GM21737 (cell line): Measurements from ENCODE around the gene SDHAF3.
"Not testable (repeated sequence)": the region's sequence is repeated elsewhere in the genome, so short reads cannot be mapped to it uniquely, and the experiment has no call there.

ENCODE experiments used
- ATAC-seq: cut with Tn5 transposase; IDR thresholded peaks from one replicate; pipeline ENCODE4 v1.9.1; 2021; ENCODE audit warnings: mild to moderate bottlenecking, moderate library complexity; ENCODE audit not compliant: unreplicated experiment

Gene SDHAF3

GRCh38 chr7:97117372-97118188 lies at the start of gene SDHAF3:
Gene SDHAF3 (plus strand): TSS chr7:97117698. CDS start chr7:97117724, 26 bp downstream.
- ATAC-seq = peak; percentile 91

GRCh38 chr7:97072025-97072424 lies 45.5 kb upstream of the SDHAF3 start:
- not testable (repeated sequence) for ATAC-seq

GRCh38 chr7:97075928-97076327 lies 41.6 kb upstream of the SDHAF3 start:
- ATAC-seq = no peak

GRCh38 chr7:97078023-97078969 lies 39.2 kb upstream of the SDHAF3 start:
- no peak for ATAC-seq

- no peak for ATAC-seq
Measured at GRCh38 chr7:97079300-97079699, 38.2 kb upstream of the SDHAF3 start.

- no peak for ATAC-seq
Measured at GRCh38 chr7:97081521-97082300, 35.8 kb upstream of the SDHAF3 start.

GRCh38 chr7:97088364-97088763 lies 29.1 kb upstream of the SDHAF3 start:
- no peak for ATAC-seq

GRCh38 chr7:97089771-97090170 lies 27.7 kb upstream of the SDHAF3 start:
- ATAC-seq = no peak

- ATAC-seq = no peak
Measured at GRCh38 chr7:97090761-97091353, 26.6 kb upstream of the SDHAF3 start.

- ATAC-seq = no peak
Measured at GRCh38 chr7:97094284-97094930, 23.1 kb upstream of the SDHAF3 start.

- ATAC-seq = no peak
Measured at GRCh38 chr7:97096037-97096436, 21.5 kb upstream of the SDHAF3 start.

- no peak for ATAC-seq
Measured at GRCh38 chr7:97096661-97097060, 20.8 kb upstream of the SDHAF3 start.

GRCh38 chr7:97104719-97105238 lies 12.7 kb upstream of the SDHAF3 start:
- ATAC-seq = peak; percentile 88

- no peak for ATAC-seq
Measured at GRCh38 chr7:97107192-97107800, 10.2 kb upstream of the SDHAF3 start.

GRCh38 chr7:97116308-97116707 lies 1.2 kb upstream of the SDHAF3 start:
- ATAC-seq = no peak

GRCh38 chr7:97117035-97117371 lies 495 bp upstream of the SDHAF3 start:
- ATAC-seq = no peak

GRCh38 chr7:97118306-97118917 lies 914 bp downstream of the SDHAF3 start:
- no peak for ATAC-seq

- no peak for ATAC-seq
Measured at GRCh38 chr7:97119747-97120146, 2.2 kb downstream of the SDHAF3 start.
